HEK293 (cell line): ENCODE data around the gene DUSP10.

Source experiments
- CTCF ChIA-PET: fragments of 350-600 bp; formaldehyde crosslinking; extraction: SDS; loops from one replicate; lab custom pipeline; 2021; ENCODE audit warnings: antibody characterized with exemption; lab: Yijun Ruan, JAX
- POLR2A ChIA-PET: fragments of 300-600 bp; formaldehyde crosslinking; extraction: SDS; loops from one replicate; lab custom pipeline; 2020; ENCODE audit warnings: antibody characterized with exemption, inconsistent platforms; lab: Yijun Ruan, JAX
- H3K27ac ChIP-seq: fragments of 200-500 bp; sonication (Bioruptor generic); 2 replicates; pipeline ENCODE4 v1.5.1; 2014; ENCODE audit warnings: low read depth, low read length, control low read depth, inconsistent platforms; ENCODE audit errors: extremely low read depth
- H3K36me3 ChIP-seq, 2 experiments: fragments of 200-500 bp in 1 of 2; sonication (Bioruptor generic) in 1 of 2; 1 replicate in 1 of 2; 2 replicates in 1 of 2; pipeline ENCODE4 v1.5.1; 2014 to 2017; ENCODE audit warnings: inconsistent platforms in 2 of 2, low read length in 2 of 2; ENCODE audit not compliant: control insufficient read depth in 2 of 2, insufficient read depth in 1 of 2
- H3K4me1 ChIP-seq: fragments of 200-500 bp; sonication (Bioruptor generic); 2 replicates; pipeline ENCODE4 v1.5.1; 2014; ENCODE audit warnings: mild to moderate bottlenecking, low read length, inconsistent platforms; ENCODE audit not compliant: control insufficient read depth, insufficient read depth
- H3K4me3 ChIP-seq: 2 replicates; pipeline ENCODE4 v1.5.1; 2011; ENCODE audit warnings: low read depth, mild to moderate bottlenecking, control low read depth, low read length, moderate library complexity
- H3K9me3 ChIP-seq: fragments of 200-500 bp; sonication (Bioruptor generic); 2 replicates; pipeline ENCODE4 v1.5.1; 2014; ENCODE audit warnings: low read depth, low read length, inconsistent platforms; ENCODE audit not compliant: control insufficient read depth, insufficient read depth
- GFI1B ChIP-seq: fragments of 450-650 bp; formaldehyde crosslinking; IDR thresholded peaks from 2 replicates; pipeline ENCODE4 v1.5.1; 2016; ENCODE audit warnings: missing biosample characterization, missing genetic modification characterization
- HOXC10 ChIP-seq: sonication (generic); formaldehyde crosslinking; IDR thresholded peaks from 2 replicates; pipeline ENCODE4 v1.8.1; 2023; ENCODE audit warnings: mild to moderate bottlenecking, missing genetic modification reagents
- INSM2 ChIP-seq: fragments of 450-650 bp; formaldehyde crosslinking; IDR thresholded peaks from 2 replicates; pipeline ENCODE4 v1.5.1; 2016; ENCODE audit warnings: missing biosample characterization, missing genetic modification characterization
- OSR2 ChIP-seq: fragments of 450-650 bp; formaldehyde crosslinking; IDR thresholded peaks from 2 replicates; pipeline ENCODE4 v1.5.1; 2016; ENCODE audit warnings: missing biosample characterization, missing genetic modification characterization
- PRDM1 ChIP-seq: fragments of 450-650 bp; formaldehyde crosslinking; IDR thresholded peaks from 2 replicates; pipeline ENCODE4; 2016; ENCODE audit warnings: missing biosample characterization, missing genetic modification characterization
- REPIN1 ChIP-seq: fragments of 450-650 bp; formaldehyde crosslinking; IDR thresholded peaks from 2 replicates; pipeline ENCODE4 v1.5.1; 2017; ENCODE audit warnings: missing biosample characterization, missing genetic modification characterization, low read depth
- ZBTB8A ChIP-seq: fragments of 450-650 bp; formaldehyde crosslinking; IDR thresholded peaks from 2 replicates; pipeline ENCODE4 v1.5.1; 2016; ENCODE audit warnings: missing biosample characterization, missing genetic modification characterization
- ZFP69B ChIP-seq: fragments of 450-650 bp; formaldehyde crosslinking; IDR thresholded peaks from 2 replicates; pipeline ENCODE4 v1.5.1; 2016; ENCODE audit warnings: missing biosample characterization, missing genetic modification characterization
- ZNF10 ChIP-seq: fragments of 450-650 bp; formaldehyde crosslinking; IDR thresholded peaks from 2 replicates; pipeline ENCODE4 v1.5.1; 2017; ENCODE audit warnings: missing biosample characterization, missing genetic modification characterization
- ZNF112 ChIP-seq: fragments of 450-650 bp; formaldehyde crosslinking; IDR thresholded peaks from 2 replicates; pipeline ENCODE4 v1.5.0; 2017; ENCODE audit warnings: missing biosample characterization, missing genetic modification characterization
- ZNF132 ChIP-seq: fragments of 450-650 bp; formaldehyde crosslinking; IDR thresholded peaks from 2 replicates; pipeline ENCODE4 v1.5.1; 2017; ENCODE audit warnings: missing biosample characterization, missing genetic modification characterization, borderline replicate concordance
- ZNF140 ChIP-seq: fragments of 450-650 bp; formaldehyde crosslinking; IDR thresholded peaks from 2 replicates; pipeline ENCODE4 v1.5.1; 2016; ENCODE audit warnings: missing biosample characterization, missing genetic modification characterization
- ZNF157 ChIP-seq: fragments of 450-650 bp; formaldehyde crosslinking; IDR thresholded peaks from 2 replicates; pipeline ENCODE4 v1.5.1; 2016; ENCODE audit warnings: missing biosample characterization, missing genetic modification characterization
- ZNF174 ChIP-seq: fragments of 450-650 bp; formaldehyde crosslinking; IDR thresholded peaks from 2 replicates; pipeline ENCODE4 v1.5.0; 2017; ENCODE audit warnings: missing biosample characterization, mild to moderate bottlenecking, missing genetic modification characterization
- ZNF202 ChIP-seq: fragments of 450-650 bp; formaldehyde crosslinking; IDR thresholded peaks from 2 replicates; pipeline ENCODE4 v1.5.1; 2016; ENCODE audit warnings: missing biosample characterization, missing genetic modification characterization, borderline replicate concordance
- ZNF211 ChIP-seq: fragments of 450-650 bp; formaldehyde crosslinking; IDR thresholded peaks from 2 replicates; pipeline ENCODE4 v1.5.1; 2016; ENCODE audit warnings: low read depth, missing biosample characterization, missing genetic modification characterization
- ZNF514 ChIP-seq: fragments of 450-650 bp; formaldehyde crosslinking; IDR thresholded peaks from 2 replicates; pipeline ENCODE4 v1.5.1; 2016; ENCODE audit warnings: missing biosample characterization, missing genetic modification characterization
- ZNF521 ChIP-seq: fragments of 450-650 bp; formaldehyde crosslinking; IDR thresholded peaks from 2 replicates; pipeline ENCODE4 v1.5.1; 2017; ENCODE audit warnings: missing biosample characterization, mild to moderate bottlenecking, missing genetic modification characterization
- ZNF548 ChIP-seq: fragments of 450-650 bp; formaldehyde crosslinking; IDR thresholded peaks from 2 replicates; pipeline ENCODE4 v1.5.1; 2016; ENCODE audit warnings: missing biosample characterization, missing genetic modification characterization
- ZNF621 ChIP-seq: fragments of 450-650 bp; formaldehyde crosslinking; IDR thresholded peaks from 2 replicates; pipeline ENCODE4 v1.5.1; 2017; ENCODE audit warnings: missing biosample characterization, missing genetic modification characterization
- ZNF654 ChIP-seq: fragments of 450-650 bp; formaldehyde crosslinking; IDR thresholded peaks from 2 replicates; pipeline ENCODE4 v1.5.1; 2016; ENCODE audit warnings: low read depth, missing biosample characterization, missing genetic modification characterization
- ZNF677 ChIP-seq: fragments of 450-650 bp; IDR thresholded peaks from 2 replicates; pipeline ENCODE4 v1.5.0; 2018; ENCODE audit warnings: missing biosample characterization, mild to moderate bottlenecking, missing genetic modification characterization, moderate library complexity
- ZNF707 ChIP-seq: fragments of 450-650 bp; formaldehyde crosslinking; IDR thresholded peaks from 2 replicates; pipeline ENCODE4 v1.5.1; 2016; ENCODE audit warnings: missing biosample characterization, missing genetic modification characterization
- ZNF768 ChIP-seq: fragments of 450-650 bp; formaldehyde crosslinking; IDR thresholded peaks from 2 replicates; pipeline ENCODE4 v1.5.1; 2018; ENCODE audit warnings: missing biosample characterization, mild to moderate bottlenecking, missing genetic modification characterization
- ZSCAN5A ChIP-seq: fragments of 450-650 bp; formaldehyde crosslinking; IDR thresholded peaks from 2 replicates; pipeline ENCODE4 v1.5.1; 2016; ENCODE audit warnings: missing biosample characterization, missing genetic modification characterization
- TF ChIP-seq, protein P1 (sequence below): fragments of 450-650 bp; formaldehyde crosslinking; IDR thresholded peaks from 2 replicates; pipeline ENCODE4 v1.5.1; 2016; ENCODE audit warnings: missing biosample characterization, missing genetic modification characterization
- TF ChIP-seq, protein P2 (sequence below): fragments of 450-650 bp; formaldehyde crosslinking; IDR thresholded peaks from 2 replicates; pipeline ENCODE4 v1.5.1; 2017; ENCODE audit warnings: missing biosample characterization, missing genetic modification characterization
- TF ChIP-seq, protein P3 (sequence below): fragments of 450-650 bp; formaldehyde crosslinking; IDR thresholded peaks from 2 replicates; pipeline ENCODE4 v1.5.1; 2017; ENCODE audit warnings: missing biosample characterization, missing genetic modification characterization

The DUSP10 gene

DNA sequence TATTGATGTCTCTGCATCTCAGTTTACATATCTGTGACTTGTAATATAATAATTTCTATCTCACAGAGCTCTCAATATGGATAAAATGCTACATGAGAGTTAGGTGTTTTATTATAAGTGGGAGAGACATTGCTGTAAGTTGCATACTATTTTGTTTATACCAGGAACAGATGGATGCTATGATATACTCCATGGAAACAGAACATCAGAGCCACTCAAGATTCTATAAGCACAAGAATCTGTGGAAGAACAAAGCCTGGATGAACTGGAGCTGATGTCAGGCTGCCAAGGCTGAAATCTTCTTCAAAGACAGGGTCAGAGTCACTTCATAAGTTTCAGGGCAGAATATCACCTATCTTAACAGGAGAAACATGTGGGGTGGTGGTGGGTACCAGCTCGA, 30.2 kb downstream of the DUSP10 start:
- peaks cover 11% of the 10 kb centered on the region for H3K4me1 ChIP-seq
- no peaks in the 10 kb centered on the region for H3K9me3 ChIP-seq
- no peaks in the 10 kb centered on the region for H3K36me3 ChIP-seq
- H3K27ac ChIP-seq, result no peak overlapping the region
- ChIA-PET POLR2A (interaction anchor here (1.3 kb wide), 1 partner anchor 31 kb away, joined by 3 read pairs; no protein-coding TSS in a partner anchor), CTCF (interaction anchor here (0.6 kb wide), 1 partner anchor 298 kb away, joined by 3 read pairs; no protein-coding TSS in a partner anchor)
- TF ChIP-seq ZNF521 (tag by site-specific recombination) (no peak), ZFP69B (tag by site-specific recombination) (no peak), ZNF10 (no peak), ZNF768 (tag by site-specific recombination) (no peak), ZNF140 (tag by site-specific recombination) (no peak), HOXC10 (CRISPR knock-in tag) (no peak), PRDM1 (tag by site-specific recombination) (no peak), ZBTB8A (tag by site-specific recombination) (no peak), GFI1B (tag by site-specific recombination) (no peak), ZNF132 (tag by site-specific recombination) (no peak), ZNF112 (tag by site-specific recombination) (no peak), ZNF621 (no peak), REPIN1 (tag by site-specific recombination) (no peak), ZNF707 (no peak), ZNF157 (tag by site-specific recombination) (no peak), ZNF654 (tag by site-specific recombination) (no peak)
- TF ChIP-seq, protein P1, sequence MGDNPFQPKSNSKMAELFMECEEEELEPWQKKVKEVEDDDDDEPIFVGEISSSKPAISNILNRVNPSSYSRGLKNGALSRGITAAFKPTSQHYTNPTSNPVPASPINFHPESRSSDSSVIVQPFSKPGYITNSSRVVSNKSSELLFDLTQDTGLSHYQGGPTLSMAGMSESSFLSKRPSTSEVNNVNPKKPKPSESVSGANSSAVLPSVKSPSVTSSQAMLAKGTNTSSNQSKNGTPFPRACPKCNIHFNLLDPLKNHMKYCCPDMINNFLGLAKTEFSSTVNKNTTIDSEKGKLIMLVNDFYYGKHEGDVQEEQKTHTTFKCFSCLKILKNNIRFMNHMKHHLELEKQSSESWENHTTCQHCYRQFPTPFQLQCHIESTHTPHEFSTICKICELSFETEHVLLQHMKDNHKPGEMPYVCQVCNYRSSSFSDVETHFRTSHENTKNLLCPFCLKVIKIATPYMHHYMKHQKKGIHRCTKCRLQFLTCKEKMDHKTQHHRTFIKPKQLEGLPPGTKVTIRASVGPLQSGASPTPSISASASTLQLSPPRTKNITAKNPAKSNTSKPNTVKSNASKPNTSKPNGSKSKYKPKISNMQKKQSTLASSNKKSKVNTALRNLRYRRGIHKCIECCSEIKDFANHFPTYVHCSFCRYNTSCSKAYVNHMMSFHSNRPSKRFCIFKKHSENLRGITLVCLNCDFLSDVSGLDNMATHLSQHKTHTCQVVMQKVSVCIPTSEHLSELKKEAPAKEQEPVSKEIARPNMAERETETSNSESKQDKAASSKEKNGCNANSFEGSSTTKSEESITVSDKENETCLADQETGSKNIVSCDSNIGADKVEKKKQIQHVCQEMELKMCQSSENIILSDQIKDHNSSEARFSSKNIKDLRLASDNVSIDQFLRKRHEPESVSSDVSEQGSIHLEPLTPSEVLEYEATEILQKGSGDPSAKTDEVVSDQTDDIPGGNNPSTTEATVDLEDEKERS (tag by site-specific recombination), result no peak
- TF ChIP-seq, protein P2, sequence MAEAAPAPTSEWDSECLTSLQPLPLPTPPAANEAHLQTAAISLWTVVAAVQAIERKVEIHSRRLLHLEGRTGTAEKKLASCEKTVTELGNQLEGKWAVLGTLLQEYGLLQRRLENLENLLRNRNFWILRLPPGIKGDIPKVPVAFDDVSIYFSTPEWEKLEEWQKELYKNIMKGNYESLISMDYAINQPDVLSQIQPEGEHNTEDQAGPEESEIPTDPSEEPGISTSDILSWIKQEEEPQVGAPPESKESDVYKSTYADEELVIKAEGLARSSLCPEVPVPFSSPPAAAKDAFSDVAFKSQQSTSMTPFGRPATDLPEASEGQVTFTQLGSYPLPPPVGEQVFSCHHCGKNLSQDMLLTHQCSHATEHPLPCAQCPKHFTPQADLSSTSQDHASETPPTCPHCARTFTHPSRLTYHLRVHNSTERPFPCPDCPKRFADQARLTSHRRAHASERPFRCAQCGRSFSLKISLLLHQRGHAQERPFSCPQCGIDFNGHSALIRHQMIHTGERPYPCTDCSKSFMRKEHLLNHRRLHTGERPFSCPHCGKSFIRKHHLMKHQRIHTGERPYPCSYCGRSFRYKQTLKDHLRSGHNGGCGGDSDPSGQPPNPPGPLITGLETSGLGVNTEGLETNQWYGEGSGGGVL, result no peak
- H3K4me3 ChIP-seq, result no peak overlapping the region

DNA sequence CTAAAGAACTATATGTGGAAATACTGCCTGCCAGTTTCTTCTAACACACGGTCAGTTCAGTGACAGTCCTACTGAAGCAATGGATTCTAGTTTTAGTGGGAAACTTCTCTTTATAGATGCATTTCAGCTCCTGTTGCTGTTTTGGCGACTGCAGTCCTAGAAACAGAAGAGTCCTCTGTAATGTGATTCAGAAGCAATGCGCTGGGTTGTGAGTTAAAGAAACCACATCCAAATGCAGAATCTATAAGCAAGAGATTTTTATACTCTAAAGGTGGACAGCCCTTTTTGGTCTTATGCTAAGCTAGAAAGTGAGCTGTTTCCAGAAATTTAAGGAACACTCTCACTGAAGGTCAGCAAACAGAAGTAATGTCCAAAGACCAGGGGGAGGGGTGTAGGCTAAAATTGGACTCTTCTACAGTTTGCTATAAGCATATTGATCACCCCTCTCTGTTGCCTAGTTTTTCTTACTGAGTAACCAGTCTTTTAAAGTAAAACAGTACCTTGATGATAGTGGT, 30.8 kb downstream of the DUSP10 start:
- Histone ChIP-seq H3K4me1 (peaks cover 6% of the 10 kb centered on the region), H3K36me3 (peaks cover 0 to under 1% of the 10 kb centered on the region in 2 experiments; a peak in 1 of 3 replicates), H3K9me3 (no peaks in the 10 kb centered on the region), H3K4me3 (no peak overlapping the region), H3K27ac (no peak overlapping the region)
- ChIA-PET POLR2A (no interaction called here), CTCF (interaction anchor here (0.6 kb wide), 1 partner anchor 299 kb away, joined by 3 read pairs; no protein-coding TSS in a partner anchor)
- TF ChIP-seq ZNF514 (tag by site-specific recombination) (no peak), ZNF202 (tag by site-specific recombination) (no peak), ZNF548 (tag by site-specific recombination) (no peak), ZNF174 (tag by site-specific recombination) (no peak), INSM2 (tag by site-specific recombination) (no peak), ZNF677 (tag by site-specific recombination) (no peak), ZSCAN5A (tag by site-specific recombination) (no peak), OSR2 (tag by site-specific recombination) (no peak), ZNF211 (tag by site-specific recombination) (no peak)
- TF ChIP-seq, protein P3, sequence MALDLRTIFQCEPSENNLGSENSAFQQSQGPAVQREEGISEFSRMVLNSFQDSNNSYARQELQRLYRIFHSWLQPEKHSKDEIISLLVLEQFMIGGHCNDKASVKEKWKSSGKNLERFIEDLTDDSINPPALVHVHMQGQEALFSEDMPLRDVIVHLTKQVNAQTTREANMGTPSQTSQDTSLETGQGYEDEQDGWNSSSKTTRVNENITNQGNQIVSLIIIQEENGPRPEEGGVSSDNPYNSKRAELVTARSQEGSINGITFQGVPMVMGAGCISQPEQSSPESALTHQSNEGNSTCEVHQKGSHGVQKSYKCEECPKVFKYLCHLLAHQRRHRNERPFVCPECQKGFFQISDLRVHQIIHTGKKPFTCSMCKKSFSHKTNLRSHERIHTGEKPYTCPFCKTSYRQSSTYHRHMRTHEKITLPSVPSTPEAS (tag by site-specific recombination), result no peak
